GM18873 (cell line): ENCODE measurements around the gene COL18A1.
"Not testable (repeated sequence)": the region's sequence is repeated elsewhere in the genome, so short reads cannot be mapped to it uniquely, and the experiment has no call there.

Source experiments
- ATAC-seq: cut with Tn5 transposase; IDR thresholded peaks from one replicate; pipeline ENCODE4 v1.9.1; 2021; ENCODE audit warnings: mild to moderate bottlenecking, moderate library complexity, moderate number of reproducible peaks; ENCODE audit not compliant: unreplicated experiment, low FRiP score

COL18A1 gene

DNA sequence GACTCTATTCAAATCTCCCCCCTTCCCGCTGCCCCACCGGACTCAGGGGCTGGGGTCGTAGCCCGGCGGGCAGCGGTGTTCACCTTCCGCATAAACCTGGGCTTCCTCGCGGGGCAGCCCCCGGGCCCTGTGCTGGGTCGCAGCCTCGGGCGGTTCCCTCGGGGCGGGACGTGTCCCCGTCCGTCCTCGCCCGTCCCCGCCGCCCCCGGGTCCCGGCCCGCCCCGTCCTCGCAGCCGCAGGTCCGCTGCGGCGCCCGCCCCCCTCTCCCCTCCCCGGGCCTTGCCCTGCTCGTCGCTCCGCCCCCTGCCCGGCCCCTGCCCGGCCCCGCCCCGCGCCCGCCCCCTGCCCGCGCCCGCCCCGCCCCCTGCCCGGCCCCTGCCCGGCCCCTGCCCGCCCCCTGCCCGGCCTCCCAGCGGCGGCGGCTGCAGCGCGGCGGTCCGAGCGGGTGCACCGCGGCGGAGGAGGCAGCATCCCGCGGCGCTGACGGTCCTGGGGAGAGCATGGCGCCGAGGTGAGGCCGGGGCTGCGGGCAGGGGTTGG, at the start of gene COL18A1:
Gene COL18A1 (plus strand): TSS at position 436 of the 541 bp plus-strand sequence. CDS start 66 bp downstream, at position 502.
- ATAC-seq = no peak

- ATAC-seq = no peak
Measured at GRCh38 chr21:45355573-45355972, 49.4 kb upstream of the COL18A1 start.

- no peak for ATAC-seq
Measured at GRCh38 chr21:45356251-45356650, 48.7 kb upstream of the COL18A1 start.

- no peak for ATAC-seq
Measured at GRCh38 chr21:45356653-45357435, 48.1 kb upstream of the COL18A1 start.

DNA sequence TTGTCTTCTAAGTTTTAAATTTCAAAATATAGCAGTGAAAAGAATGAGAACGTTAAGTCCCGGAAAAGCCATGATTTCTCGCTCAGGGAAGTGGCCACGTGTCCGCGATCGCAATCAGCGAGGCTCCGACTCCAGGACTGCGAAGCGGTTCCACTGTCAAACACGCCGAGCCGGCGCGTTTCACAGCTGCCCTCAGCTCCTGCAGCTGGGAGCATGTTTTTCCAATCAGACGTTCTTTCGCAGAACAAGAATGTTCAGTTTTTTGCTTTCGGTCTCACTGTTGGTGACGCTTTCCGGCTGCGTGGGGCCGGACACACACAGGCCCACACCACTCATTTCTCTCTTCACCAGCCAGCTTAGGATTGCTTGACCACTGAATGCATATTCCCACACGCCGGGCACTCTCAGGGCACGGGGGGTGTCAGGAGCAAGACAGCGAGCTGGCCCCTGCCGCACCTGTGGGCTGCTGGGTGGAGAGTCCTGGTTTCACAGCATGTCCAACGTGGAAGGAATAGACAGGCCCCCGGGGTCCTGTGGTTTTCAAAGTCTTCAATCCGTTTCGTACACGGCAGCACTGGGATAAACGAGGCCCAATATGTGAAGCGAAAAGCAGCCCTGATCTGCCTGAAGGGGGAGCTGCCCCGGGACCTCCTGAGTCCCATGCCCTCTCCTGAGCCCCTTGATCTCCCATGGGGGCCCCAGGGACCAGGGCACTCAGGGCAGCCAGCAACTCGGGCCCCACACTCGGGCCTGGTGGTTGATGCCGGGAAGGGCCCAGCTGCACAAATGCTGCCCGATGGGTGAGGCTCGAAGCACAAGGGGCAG, 47.3 kb upstream of the COL18A1 start:
- ATAC-seq = no peak

- ATAC-seq = no peak
Measured at GRCh38 chr21:45358261-45358670, 46.7 kb upstream of the COL18A1 start.

- ATAC-seq = no peak
Measured at GRCh38 chr21:45358711-45359310, 46.2 kb upstream of the COL18A1 start.

GRCh38 chr21:45359451-45360217, 45.3 kb upstream of the COL18A1 start:
- no peak for ATAC-seq

GRCh38 chr21:45361033-45361997, 43.6 kb upstream of the COL18A1 start:
- ATAC-seq = no peak

DNA sequence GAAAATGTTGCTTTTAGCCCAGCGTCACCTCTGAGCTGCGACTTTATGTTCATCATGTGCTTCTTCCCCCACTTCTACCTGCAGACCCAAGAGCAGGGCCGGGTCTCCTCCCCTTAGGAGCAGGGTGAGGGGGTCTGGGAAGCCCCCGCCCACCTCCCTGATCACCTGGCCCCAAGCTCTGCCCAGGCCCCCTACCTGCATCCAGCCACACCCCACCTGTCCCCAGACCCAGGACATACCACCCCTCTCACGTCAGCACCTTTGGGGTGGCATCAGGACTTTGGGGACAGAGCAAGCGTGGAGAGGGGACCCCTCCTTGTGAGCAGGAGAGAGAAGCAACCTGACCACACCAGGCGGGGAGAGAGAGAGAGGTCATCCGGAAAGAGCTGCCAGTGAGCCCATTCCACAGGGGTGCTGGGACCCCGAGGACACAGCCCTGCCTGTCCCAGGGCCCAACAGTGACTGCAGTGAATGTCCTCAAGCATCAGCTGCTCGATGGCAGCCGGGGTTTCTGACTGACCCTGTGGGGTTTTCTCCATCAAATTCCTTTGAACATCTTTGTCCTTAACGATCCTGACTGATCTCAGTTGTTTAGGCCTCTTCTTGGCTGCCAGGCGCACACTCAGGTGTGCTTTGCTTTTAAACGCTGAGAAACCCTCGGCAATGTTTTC, 42.8 kb upstream of the COL18A1 start:
- ATAC-seq = no peak

DNA sequence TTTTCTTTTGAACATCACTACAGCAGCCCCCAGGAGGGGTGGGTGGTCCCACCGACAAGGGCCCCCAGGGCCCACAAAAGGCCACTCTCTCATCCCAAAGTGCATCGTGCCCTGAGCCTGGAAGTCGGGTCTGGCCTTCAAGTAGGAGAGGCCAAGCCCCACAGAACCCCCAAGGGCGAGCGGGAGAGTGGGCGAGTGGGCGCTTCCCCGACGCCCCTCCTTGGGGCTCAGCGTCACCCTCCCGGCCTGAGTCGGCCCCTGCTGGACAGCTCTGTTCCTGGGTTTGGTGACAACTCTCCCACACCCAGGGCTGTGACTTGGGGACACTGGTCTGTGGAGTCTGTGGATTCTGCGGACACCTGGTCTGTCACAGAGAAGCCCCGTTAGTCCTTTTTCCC, 42.2 kb upstream of the COL18A1 start:
- ATAC-seq = no peak

- not testable (repeated sequence) for ATAC-seq
Measured at GRCh38 chr21:45363272-45363671, 41.7 kb upstream of the COL18A1 start.

DNA sequence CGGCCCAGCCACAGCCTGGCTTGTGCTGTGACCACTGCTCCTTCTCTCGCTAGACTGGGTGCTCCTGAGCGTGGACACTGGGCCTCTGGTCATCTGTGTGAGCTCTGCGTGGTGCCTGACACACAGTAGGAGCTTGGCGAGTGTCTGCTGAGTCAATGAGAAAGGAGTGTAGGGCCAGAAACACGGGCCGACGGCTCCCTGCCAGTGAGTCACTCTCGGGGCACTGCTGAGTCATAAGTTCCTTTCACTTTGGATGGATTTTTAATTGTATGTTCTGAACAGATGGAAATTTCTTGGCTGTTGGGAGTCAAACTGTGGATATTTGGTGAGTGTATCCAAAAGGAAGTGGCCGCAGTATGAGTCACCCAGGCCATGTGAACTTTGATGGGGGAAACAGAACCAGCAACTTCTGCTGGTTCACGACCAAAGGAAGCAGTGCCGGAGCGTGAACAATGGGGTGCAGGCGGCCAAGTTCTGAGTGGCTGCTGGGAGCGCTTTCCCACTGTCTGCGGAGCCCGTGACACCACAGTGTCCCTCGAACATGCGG, 41.0 kb upstream of the COL18A1 start:
- ATAC-seq = no peak

- ATAC-seq = no peak
Measured at GRCh38 chr21:45364468-45365185, 40.3 kb upstream of the COL18A1 start.

DNA sequence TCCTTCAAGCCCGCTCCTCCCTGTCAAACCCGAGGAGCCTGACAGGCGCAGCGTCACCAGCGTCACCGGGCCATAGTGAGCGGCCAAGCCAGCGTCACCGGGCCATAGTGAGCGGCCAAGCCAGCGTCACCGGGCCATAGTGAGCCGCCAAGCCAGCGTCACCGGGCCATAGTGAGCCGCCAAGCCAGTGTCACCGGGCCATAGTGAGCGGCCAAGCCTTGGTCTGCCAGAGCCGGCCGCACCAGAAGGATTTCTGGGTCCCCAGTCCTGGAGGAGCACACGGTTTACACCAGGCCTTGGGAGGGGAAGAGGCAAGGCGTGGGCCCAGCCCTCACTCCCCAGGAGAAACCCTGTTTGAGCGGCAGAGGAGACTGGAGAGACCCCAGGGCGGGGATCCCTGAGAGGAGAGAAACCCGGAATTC, 39.8 kb upstream of the COL18A1 start:
- no peak for ATAC-seq

- ATAC-seq = no peak
Measured at GRCh38 chr21:45365608-45366241, 39.2 kb upstream of the COL18A1 start.

GRCh38 chr21:45366476-45366875, 38.5 kb upstream of the COL18A1 start:
- no peak for ATAC-seq
